ENCODE measurements around the gene SSR4. TPM values are rescaled to one million over a fixed set of nuclear protein-coding genes. Genes with fewer than 3 reads are reported as not detected.

SSR4 gene
- total and polyA plus RNA-seq, 10 of the 15 experiments (the other 5 are each of a cell fraction or from before 2014, with no cell fraction given) = 151 to 521 (median 310) TPM

DNA sequence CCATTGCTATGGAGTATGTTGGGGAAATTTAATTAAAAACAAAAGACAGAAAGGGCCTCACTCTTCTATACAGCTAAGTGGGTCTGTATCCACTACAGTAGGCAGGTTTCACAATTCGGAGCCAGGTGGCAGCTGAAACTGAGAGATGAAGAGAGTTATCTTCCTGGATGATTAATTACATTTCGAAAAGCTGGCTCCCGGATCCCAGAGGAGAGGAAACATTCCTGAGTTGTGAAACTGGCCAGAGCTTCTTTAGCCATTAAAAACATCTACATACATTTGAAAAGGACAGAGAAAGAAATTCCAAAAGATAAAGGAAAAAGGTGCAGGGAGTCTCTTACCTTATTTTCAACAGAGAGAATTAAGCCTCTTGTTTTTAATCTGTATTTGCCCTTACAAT is 51.4 kb downstream of the SSR4 start:
- no peak overlapping the region for H3K9ac ChIP-seq (ENCODE audit: control insufficient read depth, insufficient read depth, low read length)
- no peak overlapping the region for H2AFZ ChIP-seq (ENCODE audit: control insufficient read depth, low read depth, low read length)
- ChIA-PET RAD21 (ENCODE audit: unreplicated experiment) (no interaction called here), POLR2A (no interaction called here), CTCF (no interaction called here), SMC1A (ENCODE audit: uncharacterized antibody, unreplicated experiment) (no interaction called here)
- H3K4me2 ChIP-seq (ENCODE audit: control insufficient read depth, insufficient read depth) = no peak overlapping the region
- DNase-seq (ENCODE audit: low read depth, low spot score) (no peak), FAIRE-seq (no peak), ATAC-seq (no peak)
- no TSS peak for BruUV-seq (replicated peaks)
- H3K9me3 ChIP-seq (replicated peaks; ENCODE audit: control insufficient read depth, insufficient read depth, low read length) = no peaks in the 10 kb centered on the region; the same call in 2 of the 3 replicates
- H3K27ac ChIP-seq (ENCODE audit: control insufficient read depth, insufficient read depth) = no peak overlapping the region
- H3K79me2 ChIP-seq (ENCODE audit: control insufficient read depth, insufficient read depth, low read length) = no peaks in the 10 kb centered on the region
- H3K4me1 ChIP-seq (ENCODE audit: control insufficient read depth, insufficient read depth, low read length) = no peaks in the 10 kb centered on the region
- no peaks in the 10 kb centered on the region; a peak in 1 of 4 replicates for H3K27me3 ChIP-seq (replicated peaks in 1 of 2; ENCODE audit: control insufficient read depth in 2 of 2, insufficient read depth in 2 of 2, low read length in 1 of 2)
- no peak overlapping the region for H3K4me3 ChIP-seq
- no peaks in the 10 kb centered on the region for H4K20me1 ChIP-seq (ENCODE audit: control insufficient read depth, insufficient read depth)
- 2% methylated on average over 3 of the region's 3 CpGs for WGBS (ENCODE audit: insufficient coverage, insufficient replicate concordance, low lambda C conversion rate, missing lambda C conversion rate)
- no peaks in the 10 kb centered on the region for H3K36me3 ChIP-seq (ENCODE audit: control insufficient read depth in 2 of 2, insufficient read depth in 2 of 2, low read length in 1 of 2)
- intact Hi-C loops (cut with micrococcal nuclease; ENCODE audit: unreplicated experiment) = no loop called here
- in situ Hi-C loops (cut with MboI) = no loop called here
- TF ChIP-seq LARP7 (IDR thresholded peaks at IDR 0.05) = no peak
- TF ChIP-seq TCF12 (IDR thresholded peaks at IDR 0.05; ENCODE audit: low read depth, low read length) = no peak
- TF ChIP-seq IKZF1 (conservative IDR thresholded peaks at IDR 0.05) = no peak
- no peak for TF ChIP-seq FOXM1 (IDR thresholded peaks at IDR 0.05; ENCODE audit: low read depth, low read length)
- no peak for TF ChIP-seq SMC3 (IDR thresholded peaks at IDR 0.05; ENCODE audit: borderline replicate concordance, low read length)
- no peak for TF ChIP-seq TAF1 (IDR thresholded peaks at IDR 0.05; ENCODE audit: borderline replicate concordance, low read depth, low read length)
- TF ChIP-seq, protein P1, sequence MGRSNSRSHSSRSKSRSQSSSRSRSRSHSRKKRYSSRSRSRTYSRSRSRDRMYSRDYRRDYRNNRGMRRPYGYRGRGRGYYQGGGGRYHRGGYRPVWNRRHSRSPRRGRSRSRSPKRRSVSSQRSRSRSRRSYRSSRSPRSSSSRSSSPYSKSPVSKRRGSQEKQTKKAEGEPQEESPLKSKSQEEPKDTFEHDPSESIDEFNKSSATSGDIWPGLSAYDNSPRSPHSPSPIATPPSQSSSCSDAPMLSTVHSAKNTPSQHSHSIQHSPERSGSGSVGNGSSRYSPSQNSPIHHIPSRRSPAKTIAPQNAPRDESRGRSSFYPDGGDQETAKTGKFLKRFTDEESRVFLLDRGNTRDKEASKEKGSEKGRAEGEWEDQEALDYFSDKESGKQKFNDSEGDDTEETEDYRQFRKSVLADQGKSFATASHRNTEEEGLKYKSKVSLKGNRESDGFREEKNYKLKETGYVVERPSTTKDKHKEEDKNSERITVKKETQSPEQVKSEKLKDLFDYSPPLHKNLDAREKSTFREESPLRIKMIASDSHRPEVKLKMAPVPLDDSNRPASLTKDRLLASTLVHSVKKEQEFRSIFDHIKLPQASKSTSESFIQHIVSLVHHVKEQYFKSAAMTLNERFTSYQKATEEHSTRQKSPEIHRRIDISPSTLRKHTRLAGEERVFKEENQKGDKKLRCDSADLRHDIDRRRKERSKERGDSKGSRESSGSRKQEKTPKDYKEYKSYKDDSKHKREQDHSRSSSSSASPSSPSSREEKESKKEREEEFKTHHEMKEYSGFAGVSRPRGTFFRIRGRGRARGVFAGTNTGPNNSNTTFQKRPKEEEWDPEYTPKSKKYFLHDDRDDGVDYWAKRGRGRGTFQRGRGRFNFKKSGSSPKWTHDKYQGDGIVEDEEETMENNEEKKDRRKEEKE (IDR thresholded peaks at IDR 0.05) = no peak
- TF ChIP-seq, protein P2, sequence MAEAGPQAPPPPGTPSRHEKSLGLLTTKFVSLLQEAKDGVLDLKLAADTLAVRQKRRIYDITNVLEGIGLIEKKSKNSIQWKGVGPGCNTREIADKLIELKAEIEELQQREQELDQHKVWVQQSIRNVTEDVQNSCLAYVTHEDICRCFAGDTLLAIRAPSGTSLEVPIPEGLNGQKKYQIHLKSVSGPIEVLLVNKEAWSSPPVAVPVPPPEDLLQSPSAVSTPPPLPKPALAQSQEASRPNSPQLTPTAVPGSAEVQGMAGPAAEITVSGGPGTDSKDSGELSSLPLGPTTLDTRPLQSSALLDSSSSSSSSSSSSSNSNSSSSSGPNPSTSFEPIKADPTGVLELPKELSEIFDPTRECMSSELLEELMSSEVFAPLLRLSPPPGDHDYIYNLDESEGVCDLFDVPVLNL (IDR thresholded peaks at IDR 0.05; ENCODE audit: low read depth, low read length) = no peak
- TF ChIP-seq, protein P3, sequence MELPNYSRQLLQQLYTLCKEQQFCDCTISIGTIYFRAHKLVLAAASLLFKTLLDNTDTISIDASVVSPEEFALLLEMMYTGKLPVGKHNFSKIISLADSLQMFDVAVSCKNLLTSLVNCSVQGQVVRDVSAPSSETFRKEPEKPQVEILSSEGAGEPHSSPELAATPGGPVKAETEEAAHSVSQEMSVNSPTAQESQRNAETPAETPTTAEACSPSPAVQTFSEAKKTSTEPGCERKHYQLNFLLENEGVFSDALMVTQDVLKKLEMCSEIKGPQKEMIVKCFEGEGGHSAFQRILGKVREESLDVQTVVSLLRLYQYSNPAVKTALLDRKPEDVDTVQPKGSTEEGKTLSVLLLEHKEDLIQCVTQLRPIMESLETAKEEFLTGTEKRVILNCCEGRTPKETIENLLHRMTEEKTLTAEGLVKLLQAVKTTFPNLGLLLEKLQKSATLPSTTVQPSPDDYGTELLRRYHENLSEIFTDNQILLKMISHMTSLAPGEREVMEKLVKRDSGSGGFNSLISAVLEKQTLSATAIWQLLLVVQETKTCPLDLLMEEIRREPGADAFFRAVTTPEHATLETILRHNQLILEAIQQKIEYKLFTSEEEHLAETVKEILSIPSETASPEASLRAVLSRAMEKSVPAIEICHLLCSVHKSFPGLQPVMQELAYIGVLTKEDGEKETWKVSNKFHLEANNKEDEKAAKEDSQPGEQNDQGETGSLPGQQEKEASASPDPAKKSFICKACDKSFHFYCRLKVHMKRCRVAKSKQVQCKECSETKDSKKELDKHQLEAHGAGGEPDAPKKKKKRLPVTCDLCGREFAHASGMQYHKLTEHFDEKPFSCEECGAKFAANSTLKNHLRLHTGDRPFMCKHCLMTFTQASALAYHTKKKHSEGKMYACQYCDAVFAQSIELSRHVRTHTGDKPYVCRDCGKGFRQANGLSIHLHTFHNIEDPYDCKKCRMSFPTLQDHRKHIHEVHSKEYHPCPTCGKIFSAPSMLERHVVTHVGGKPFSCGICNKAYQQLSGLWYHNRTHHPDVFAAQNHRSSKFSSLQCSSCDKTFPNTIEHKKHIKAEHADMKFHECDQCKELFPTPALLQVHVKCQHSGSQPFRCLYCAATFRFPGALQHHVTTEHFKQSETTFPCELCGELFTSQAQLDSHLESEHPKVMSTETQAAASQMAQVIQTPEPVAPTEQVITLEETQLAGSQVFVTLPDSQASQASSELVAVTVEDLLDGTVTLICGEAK (IDR thresholded peaks at IDR 0.05; ENCODE audit: borderline replicate concordance) = no peak
- TF ChIP-seq, protein P4, sequence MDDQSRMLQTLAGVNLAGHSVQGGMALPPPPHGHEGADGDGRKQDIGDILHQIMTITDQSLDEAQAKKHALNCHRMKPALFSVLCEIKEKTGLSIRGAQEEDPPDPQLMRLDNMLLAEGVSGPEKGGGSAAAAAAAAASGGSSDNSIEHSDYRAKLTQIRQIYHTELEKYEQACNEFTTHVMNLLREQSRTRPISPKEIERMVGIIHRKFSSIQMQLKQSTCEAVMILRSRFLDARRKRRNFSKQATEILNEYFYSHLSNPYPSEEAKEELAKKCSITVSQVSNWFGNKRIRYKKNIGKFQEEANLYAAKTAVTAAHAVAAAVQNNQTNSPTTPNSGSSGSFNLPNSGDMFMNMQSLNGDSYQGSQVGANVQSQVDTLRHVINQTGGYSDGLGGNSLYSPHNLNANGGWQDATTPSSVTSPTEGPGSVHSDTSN (IDR thresholded peaks at IDR 0.05; ENCODE audit: insufficient replicate concordance, low read depth, low read length) = no peak
- no peak for TF ChIP-seq FOS (IDR thresholded peaks at IDR 0.05; ENCODE audit: borderline replicate concordance, extremely low read depth, insufficient read length)

All from GM12878 (cell line).